ENCODE measurements around the gene PTTG1IP.

The PTTG1IP gene

DNA sequence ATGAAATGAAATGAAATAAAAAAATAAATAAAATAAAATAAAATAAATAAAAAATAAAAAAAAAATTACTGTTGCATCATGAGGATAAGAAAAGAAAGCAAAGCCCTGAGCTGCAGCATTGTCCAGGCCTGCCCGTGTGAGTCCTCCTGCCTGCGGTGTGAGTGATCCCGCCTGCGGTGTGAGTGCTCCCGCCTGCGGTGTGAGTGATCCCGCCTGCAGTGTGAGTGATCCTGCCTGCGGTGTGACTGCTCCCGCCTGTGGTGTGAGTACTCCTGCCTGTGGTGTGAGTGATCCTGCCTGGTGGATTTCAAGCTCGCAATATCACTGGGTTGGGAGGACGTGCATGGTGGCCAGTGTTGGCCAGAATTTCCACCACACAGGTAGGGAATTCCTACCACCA, 22.4 kb upstream of the PTTG1IP start:
- TF ChIP-seq, protein P1, sequence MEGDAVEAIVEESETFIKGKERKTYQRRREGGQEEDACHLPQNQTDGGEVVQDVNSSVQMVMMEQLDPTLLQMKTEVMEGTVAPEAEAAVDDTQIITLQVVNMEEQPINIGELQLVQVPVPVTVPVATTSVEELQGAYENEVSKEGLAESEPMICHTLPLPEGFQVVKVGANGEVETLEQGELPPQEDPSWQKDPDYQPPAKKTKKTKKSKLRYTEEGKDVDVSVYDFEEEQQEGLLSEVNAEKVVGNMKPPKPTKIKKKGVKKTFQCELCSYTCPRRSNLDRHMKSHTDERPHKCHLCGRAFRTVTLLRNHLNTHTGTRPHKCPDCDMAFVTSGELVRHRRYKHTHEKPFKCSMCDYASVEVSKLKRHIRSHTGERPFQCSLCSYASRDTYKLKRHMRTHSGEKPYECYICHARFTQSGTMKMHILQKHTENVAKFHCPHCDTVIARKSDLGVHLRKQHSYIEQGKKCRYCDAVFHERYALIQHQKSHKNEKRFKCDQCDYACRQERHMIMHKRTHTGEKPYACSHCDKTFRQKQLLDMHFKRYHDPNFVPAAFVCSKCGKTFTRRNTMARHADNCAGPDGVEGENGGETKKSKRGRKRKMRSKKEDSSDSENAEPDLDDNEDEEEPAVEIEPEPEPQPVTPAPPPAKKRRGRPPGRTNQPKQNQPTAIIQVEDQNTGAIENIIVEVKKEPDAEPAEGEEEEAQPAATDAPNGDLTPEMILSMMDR (conservative IDR thresholded peaks at IDR 0.05; ENCODE audit: low read depth) = no peak
- POLR2A ChIA-PET (ENCODE audit: low non-redundant PET) = no interaction called here
- H3K27ac ChIP-seq = no peak overlapping the region

GRCh38 chr21:44894687-44895302, 21.3 kb upstream of the PTTG1IP start:
- ChIA-PET CTCF (interaction anchor here (0.6 to 1.5 kb wide), 4 partner anchors 9 to 96 kb away, joined by 3 to 5 read pairs (median 4); no protein-coding TSS in a partner anchor), POLR2A (ENCODE audit: low non-redundant PET) (no interaction called here)
- no peak for DNase-seq (ENCODE audit: low spot score)
- H3K27ac ChIP-seq = no peak overlapping the region
- TF ChIP-seq, protein P1 (conservative IDR thresholded peaks at IDR 0.05; ENCODE audit: low read depth) = no peak

More for the DNA sequence above, 22.4 kb upstream of the PTTG1IP start:
- CTCF ChIA-PET = no interaction called here
- DNase-seq (ENCODE audit: low spot score) = no peak

DNA sequence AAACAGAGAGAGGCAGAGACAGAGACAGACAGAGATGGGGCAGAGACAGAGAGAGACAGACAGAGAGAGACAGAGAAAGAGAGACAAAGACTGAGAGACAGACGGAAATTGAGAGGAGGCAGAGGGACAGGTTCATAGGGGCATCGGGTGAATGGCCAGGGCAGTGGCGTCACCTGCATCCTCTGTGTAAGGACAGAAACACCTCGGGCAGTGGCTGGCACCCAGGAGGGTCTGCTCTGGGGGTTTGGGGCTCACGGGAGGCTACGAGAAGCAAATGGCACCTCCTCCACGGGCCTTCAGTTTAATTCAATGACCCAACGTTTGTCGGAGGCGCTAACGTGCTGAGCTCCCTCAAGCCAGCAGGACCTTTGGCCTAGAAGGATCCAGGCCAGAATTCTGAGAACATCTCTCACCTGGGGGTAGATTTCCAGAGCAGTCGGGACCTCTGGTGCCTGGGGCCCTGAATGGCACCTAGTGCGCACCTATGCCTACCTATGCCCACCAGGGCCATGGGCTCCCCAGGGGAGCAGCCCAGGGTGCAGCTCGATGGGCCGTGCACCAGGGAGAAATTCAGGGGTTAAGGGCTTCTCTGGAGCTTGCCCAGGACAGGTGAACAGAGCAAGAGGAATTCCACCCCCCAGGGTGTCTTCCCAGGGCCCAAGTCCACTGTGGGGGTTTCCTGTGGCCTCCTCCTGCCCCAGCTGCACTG, 20.6 kb upstream of the PTTG1IP start:
- ChIA-PET POLR2A (ENCODE audit: low non-redundant PET) (no interaction called here), CTCF (interaction anchor here (0.6 to 1.5 kb wide), 4 partner anchors 10 to 95 kb away, joined by 3 to 5 read pairs (median 4); no protein-coding TSS in a partner anchor)
- H3K27ac ChIP-seq = no peak overlapping the region
- no peak for DNase-seq (ENCODE audit: low spot score)
- TF ChIP-seq, protein P1 (conservative IDR thresholded peaks at IDR 0.05; ENCODE audit: low read depth) = no peak

DNA sequence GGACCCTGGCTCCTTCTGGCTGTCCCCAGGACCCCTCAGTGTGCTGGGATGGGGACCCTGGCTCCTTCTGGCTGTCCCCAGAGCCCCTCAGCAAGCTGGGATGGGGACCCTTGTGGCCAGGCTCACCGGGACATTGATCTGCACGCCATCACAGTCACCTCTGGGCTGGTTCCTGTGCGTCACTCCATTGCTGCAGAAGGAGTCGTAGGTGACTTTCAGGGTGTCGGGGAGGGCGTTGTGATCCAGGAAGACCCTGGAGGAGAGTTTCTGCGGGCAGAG, 19.7 kb upstream of the PTTG1IP start:
- CTCF ChIA-PET = interaction anchor here (0.7 to 1.5 kb wide), 3 partner anchors 25 to 94 kb away, joined by 3 to 4 read pairs (median 3); no protein-coding TSS in a partner anchor
- no peak for DNase-seq (ENCODE audit: low spot score)
- H3K27ac ChIP-seq = no peak overlapping the region
- POLR2A ChIA-PET (ENCODE audit: low non-redundant PET) = no interaction called here
- TF ChIP-seq, protein P1 (conservative IDR thresholded peaks at IDR 0.05; ENCODE audit: low read depth) = no peak

DNA sequence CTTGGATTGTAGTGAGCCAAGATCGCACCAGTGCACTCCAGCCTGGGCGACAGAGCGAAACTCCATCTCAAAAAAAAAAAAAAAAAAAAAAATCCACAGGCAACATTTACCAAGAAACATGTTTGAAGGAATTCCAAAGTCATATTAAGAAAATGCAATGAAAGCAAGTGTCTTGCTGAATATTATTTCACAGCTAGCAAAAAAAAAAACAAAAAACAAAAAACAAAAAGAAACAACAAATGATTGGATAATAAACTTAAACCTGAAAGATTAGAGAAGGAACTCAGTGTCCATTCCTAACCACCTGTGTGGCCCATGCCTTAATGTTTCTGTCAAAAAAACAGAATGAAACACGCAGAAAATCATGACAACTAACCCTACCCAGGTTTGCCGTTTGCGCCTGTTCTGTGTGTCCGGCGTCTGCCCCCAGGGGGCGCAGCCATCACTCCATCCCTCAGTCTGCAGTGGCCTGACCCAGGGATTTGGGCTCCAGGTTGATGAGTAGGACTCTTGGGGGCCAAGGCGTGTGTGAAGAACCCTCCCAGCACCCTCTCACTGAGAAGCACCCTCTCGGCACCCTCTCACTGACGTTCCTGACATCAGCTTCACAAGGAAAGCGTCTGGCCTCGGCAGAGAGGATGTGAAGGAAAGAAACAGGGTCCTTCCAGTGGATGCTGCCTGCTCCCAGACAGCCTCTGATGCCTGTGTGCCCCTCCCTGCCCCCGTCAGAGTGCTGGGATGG, 19.2 kb upstream of the PTTG1IP start:
- DNase-seq (ENCODE audit: low spot score) = no peak
- CTCF ChIA-PET = interaction anchor here (0.6 to 1.5 kb wide), 5 partner anchors 18 to 94 kb away, joined by 3 to 4 read pairs (median 3); no protein-coding TSS in a partner anchor
- POLR2A ChIA-PET (ENCODE audit: low non-redundant PET) = no interaction called here
- TF ChIP-seq, protein P1 (conservative IDR thresholded peaks at IDR 0.05; ENCODE audit: low read depth) = peak; percentile 90
- H3K27ac ChIP-seq = no peak overlapping the region

DNA sequence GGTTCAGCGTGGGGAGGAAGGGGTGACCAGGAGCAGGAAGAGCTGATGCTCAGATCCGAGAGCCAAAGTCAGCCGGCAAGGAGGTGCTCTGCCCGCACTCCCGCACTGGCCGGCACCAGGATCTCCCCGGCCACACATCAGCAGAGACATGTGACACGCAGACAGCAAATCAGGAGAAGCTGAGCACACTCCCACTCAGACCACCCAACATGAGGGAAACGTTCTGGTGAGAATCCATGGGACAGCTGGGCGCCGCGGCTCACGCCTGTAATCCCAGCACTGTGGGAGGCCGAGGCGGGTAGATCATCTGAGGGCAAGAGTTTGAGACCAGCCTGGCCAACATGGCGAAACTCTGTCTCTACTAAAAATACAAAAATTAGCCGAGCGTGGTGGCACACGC, 18.6 kb upstream of the PTTG1IP start:
- DNase-seq (ENCODE audit: low spot score) = no peak
- ChIA-PET CTCF (interaction anchor here (0.6 to 0.7 kb wide), 3 partner anchors 17 to 42 kb away, joined by 3 to 4 read pairs (median 3); no protein-coding TSS in a partner anchor), POLR2A (ENCODE audit: low non-redundant PET) (no interaction called here)
- H3K27ac ChIP-seq = no peak overlapping the region
- TF ChIP-seq, protein P1 (conservative IDR thresholded peaks at IDR 0.05; ENCODE audit: low read depth) = no peak
